Measurements from ENCODE around the gene SLC1A7. TPM values are rescaled to one million over a fixed set of nuclear protein-coding genes. Genes with fewer than 3 reads are reported as not detected.

SLC1A7 gene
- total and polyA plus RNA-seq, 2 of the 13 experiments (the other 11 are each of a cell fraction or from before 2014, with no cell fraction given) = 0.04 to 2.0 TPM

- Histone ChIP-seq H3K27ac (ENCODE audit: extremely low read length, insufficient read depth, low read length) (peak overlapping the region; percentile 47), H3K4me1 (ENCODE audit: insufficient read depth, low read length) (peaks cover 93% of the 10 kb centered on the region), H3K4me2 (ENCODE audit: low read depth, low read length) (peak overlapping the region; percentile 77), H3K9ac (ENCODE audit: insufficient read depth, low read depth, low read length) (peak overlapping the region; percentile 11; the same call in 1 of the 2 replicates), H3K4me3 (replicated peaks in 1 of 3; ENCODE audit: insufficient read depth in 1 of 3, low read depth in 2 of 3, low read length in 3 of 3) (peak overlapping the region in 1 of 3 experiments; percentile 52; a peak in 2 of 6 replicates), H3K36me3 (replicated peaks in 1 of 2; ENCODE audit: control insufficient read depth in 1 of 2, insufficient read depth in 2 of 2, low read length in 2 of 2) (no peaks in the 10 kb centered on the region), H3K9me3 (ENCODE audit: low read length) (no peaks in the 10 kb centered on the region; the same call in 1 of the 2 replicates), H3K27me3 (ENCODE audit: control insufficient read depth in 1 of 2, insufficient read depth in 2 of 2, low read length in 2 of 2) (peaks cover 4 to 64% of the 10 kb centered on the region in 2 experiments; a peak in 4 of 5 replicates), H2AFZ (ENCODE audit: low read length) (no peak overlapping the region), H4K20me1 (ENCODE audit: insufficient read depth, low read length) (no peaks in the 10 kb centered on the region), H3K79me2 (ENCODE audit: insufficient read depth, low read length) (no peaks in the 10 kb centered on the region)
- no TSS peak for BruUV-seq (replicated peaks)
- DNase-seq (ENCODE audit: low spot score) = peak; percentile 90
- POLR2A ChIA-PET = interaction anchor here (0.7 to 2.7 kb wide), 12 partner anchors 14 to 404 kb away, joined by 3 to 20 read pairs (median 5); partner anchors contain the start of gene ECHDC2
- 15% methylated on average over 15 of the region's 15 CpGs for WGBS (ENCODE audit: low lambda C conversion rate)
- FAIRE-seq = peak; percentile 99
- peak; percentile 84 for ATAC-seq
- intact Hi-C loops (cut with micrococcal nuclease; ENCODE audit: unreplicated experiment) = loop anchor here (2.0 kb wide), 1 partner anchor 75 kb away; no protein-coding TSS in a partner anchor
- in situ Hi-C loops (cut with HindIII; ENCODE audit: extremely low pct_ligation_motif_present, low pct_unique_long_range_greater_than_20kb) = no loop called here
- CTCF ChIA-PET (ENCODE audit: low intra/inter-chr PET ratio, low total read pairs) = no interaction called here
- TF ChIP-seq KLF11 (CRISPR knock-in tag; IDR thresholded peaks at IDR 0.05) = no peak
- TF ChIP-seq ISL2 (CRISPR knock-in tag; IDR thresholded peaks at IDR 0.05) = peak; percentile 93
- TF ChIP-seq ZNF460 (CRISPR knock-in tag; IDR thresholded peaks at IDR 0.05; ENCODE audit: borderline replicate concordance) = no peak
- TF ChIP-seq NR2C2 (CRISPR knock-in tag; IDR thresholded peaks at IDR 0.05; ENCODE audit: borderline replicate concordance) = peak; percentile 31; the same call in 1 of the 2 replicates
- no peak for TF ChIP-seq TSC22D2 (CRISPR knock-in tag; IDR thresholded peaks at IDR 0.05; ENCODE audit: borderline replicate concordance)
- TF ChIP-seq GABPA (IDR thresholded peaks at IDR 0.05; ENCODE audit: low read depth, low read length) = no peak
- peak; percentile 61; the same call in 1 of the 2 replicates for TF ChIP-seq GABPA (CRISPR knock-in tag; IDR thresholded peaks at IDR 0.05; ENCODE audit: low read depth)
- no peak for TF ChIP-seq LCORL (IDR thresholded peaks at IDR 0.05)
- peak; percentile 81 for TF ChIP-seq LCORL (CRISPR knock-in tag; IDR thresholded peaks at IDR 0.05)
- peak; percentile 84 for TF ChIP-seq MIXL1 (CRISPR knock-in tag; IDR thresholded peaks at IDR 0.05)
- TF ChIP-seq SRY (CRISPR knock-in tag; IDR thresholded peaks at IDR 0.05) = no peak
- peak; percentile 71; the same call in 1 of the 2 replicates for TF ChIP-seq MEIS2 (CRISPR knock-in tag; IDR thresholded peaks at IDR 0.05)
- no peak for TF ChIP-seq AKAP8 (CRISPR knock-in tag; IDR thresholded peaks at IDR 0.05)
- no peak for TF ChIP-seq THAP9 (CRISPR knock-in tag; IDR thresholded peaks at IDR 0.05; ENCODE audit: borderline replicate concordance)
- 0 out of 2 replicates have a peak, but pooled peaks have one; percentile 84 for TF ChIP-seq ZNF878 (CRISPR knock-in tag; IDR thresholded peaks at IDR 0.05)
- no peak for TF ChIP-seq ZNF350 (CRISPR knock-in tag; IDR thresholded peaks at IDR 0.05; ENCODE audit: borderline replicate concordance, low read depth)
- TF ChIP-seq HOXA3 (CRISPR knock-in tag; IDR thresholded peaks at IDR 0.05) = peak; percentile 78
- TF ChIP-seq TFDP2 (CRISPR knock-in tag; IDR thresholded peaks at IDR 0.05) = 0 out of 2 replicates have a peak, but pooled peaks have one; percentile 23
- TF ChIP-seq MXD4 (CRISPR knock-in tag; IDR thresholded peaks at IDR 0.05) = peak; percentile 65; the same call in 1 of the 2 replicates
- TF ChIP-seq ERF (CRISPR knock-in tag; IDR thresholded peaks at IDR 0.05) = peak; percentile 94
Measured at GRCh38 chr1:53107570-53108322, 34.7 kb downstream of the SLC1A7 start.

Measured in HepG2 (cell line).